K562 (cell line): ENCODE measurements around the gene ATXN10. TPM values are rescaled to one million over a fixed set of nuclear protein-coding genes. Genes with fewer than 3 reads are reported as not detected.

Source experiments
- ATAC-seq: fragments of 200-7000 bp; cut with Tn5 transposase; 3 replicates; pipeline ENCODE4 v1.9.1; 2020; ENCODE audit warnings: moderate library complexity
- BruUV-seq: library from RNA; stranded (reverse); fragments of 400-500 nt; replicated peaks from 2 replicates; lab custom pipeline; 2021; lab: Mats Ljungman, UMichigan
- CTCF ChIA-PET: fragments of 300-600 bp; formaldehyde crosslinking; extraction: SDS; loops from one replicate; lab custom pipeline; 2021; ENCODE audit warnings: low intra/inter-chr PET ratio; lab: Yijun Ruan, JAX
- POLR2A ChIA-PET: fragments of 300-600, 350-650 bp; sonication (Branson Sonifier 250); formaldehyde crosslinking; extraction: SDS; loops from one replicate; lab custom pipeline; 2021; ENCODE audit warnings: antibody characterized with exemption, inconsistent platforms; lab: Yijun Ruan, JAX
- DNase-seq, 4 experiments: peaks; one replicate each; pipeline versions ENCODE4 v3.0.0 to v3.0.0-alpha.2; 2011 to 2018; ENCODE audit warnings: low spot score in 3 of 4, mixed read lengths in 3 of 4; ENCODE audit errors: extremely low read depth in 1 of 4
- FAIRE-seq: peaks from 2 replicates; lab custom pipeline; 2011; peaks lifted over from hg19 to GRCh38; lab: Jason Lieb, UNC
- H2AFZ ChIP-seq: 2 replicates; pipeline ENCODE4 v1.6.0; 2011; ENCODE audit warnings: low read depth, low read length, control low read depth, inconsistent platforms
- H3K27ac ChIP-seq: fragments of 200-600 bp; 3 replicates; pipeline ENCODE4 v1.8.0; 2011; ENCODE audit warnings: low read depth, mild to moderate bottlenecking, control low read depth, inconsistent platforms, low read length, moderate library complexity, mixed read lengths; ENCODE audit errors: extremely low read depth
- H3K27me3 ChIP-seq, 2 experiments: fragments of 300-600 bp in 1 of 2; 2 replicates in 1 of 2; 3 replicates in 1 of 2; pipeline versions ENCODE4 v1.6.0 to v1.8.0; 2011; ENCODE audit warnings: inconsistent platforms in 2 of 2, low read length in 2 of 2, mild to moderate bottlenecking in 1 of 2, mixed read lengths in 1 of 2, moderate library complexity in 1 of 2; ENCODE audit not compliant: control insufficient read depth in 2 of 2, insufficient read depth in 2 of 2
- H3K36me3 ChIP-seq: fragments of 300-600 bp; 3 replicates; pipeline ENCODE4 v1.8.0; 2011; ENCODE audit warnings: mild to moderate bottlenecking, low read length, inconsistent platforms; ENCODE audit not compliant: control insufficient read depth, insufficient read depth
- H3K4me1 ChIP-seq, 2 experiments: fragments of 200-600 bp in 1 of 2; replicated peaks in 1 of 2; 2 replicates in 1 of 2; 3 replicates in 1 of 2; pipeline versions ENCODE4 v1.5.1 to v1.8.0; 2011; ENCODE audit warnings: inconsistent platforms in 2 of 2, low read length in 2 of 2, mild to moderate bottlenecking in 1 of 2, mixed read lengths in 1 of 2, moderate library complexity in 1 of 2; ENCODE audit not compliant: control insufficient read depth in 2 of 2, insufficient read depth in 2 of 2
- H3K4me2 ChIP-seq: 2 replicates; pipeline ENCODE4 v1.6.1; 2011; ENCODE audit warnings: low read length, control low read depth, inconsistent platforms, mixed read lengths; ENCODE audit not compliant: insufficient read depth
- H3K4me3 ChIP-seq: fragments of 200-600 bp; sonication (generic), shearing (Covaris generic); 2 replicates; pipeline ENCODE4 v1.5.1; 2016; ENCODE audit warnings: control low read depth, inconsistent platforms
- H3K79me2 ChIP-seq: fragments of 200-600 bp; 3 replicates; pipeline ENCODE4 v1.8.0; 2011; ENCODE audit warnings: low read length, inconsistent platforms; ENCODE audit not compliant: control insufficient read depth, insufficient read depth
- H3K9ac ChIP-seq, 2 experiments: 2 replicates each; pipeline versions ENCODE4 v1.6.0 to v1.6.1; 2011; ENCODE audit warnings: low read depth in 2 of 2, low read length in 2 of 2, control low read depth in 1 of 2, inconsistent platforms in 1 of 2, mild to moderate bottlenecking in 1 of 2, mixed read lengths in 1 of 2; ENCODE audit not compliant: insufficient read depth in 1 of 2
- H3K9me1 ChIP-seq: one replicate; pipeline ENCODE4 v1.6.0; 2011; ENCODE audit warnings: inconsistent platforms, mild to moderate bottlenecking, low read length, moderate library complexity; ENCODE audit not compliant: control insufficient read depth, insufficient read depth
- H3K9me3 ChIP-seq: replicated peaks from 2 replicates; pipeline ENCODE4 v1.5.1; 2011; ENCODE audit warnings: low read depth, low read length, inconsistent platforms; ENCODE audit not compliant: control insufficient read depth, insufficient read depth
- H4K20me1 ChIP-seq: replicated peaks from 2 replicates; pipeline ENCODE4 v1.6.1; 2011; ENCODE audit warnings: low read length, inconsistent platforms, mixed read lengths; ENCODE audit not compliant: control insufficient read depth, insufficient read depth
- ATF7 ChIP-seq: fragments of 450-650 bp; IDR thresholded peaks from 2 replicates; pipeline ENCODE4 v1.7.1; 2014; ENCODE audit warnings: mild to moderate bottlenecking, moderate library complexity
- BMI1 ChIP-seq: fragments of 150-350 bp; IDR thresholded peaks from 2 replicates; pipeline ENCODE4 v1.6.1; 2014; ENCODE audit warnings: low read length
- E2F1 ChIP-seq: sonication (generic); formaldehyde crosslinking; IDR thresholded peaks from 2 replicates; pipeline ENCODE4 v1.8.1; 2023; ENCODE audit warnings: mild to moderate bottlenecking, missing genetic modification reagents, moderate library complexity
- GTF3C2 ChIP-seq: IDR thresholded peaks from 3 replicates; pipeline ENCODE4 v1.6.1; 2011; ENCODE audit warnings: borderline replicate concordance, mild to moderate bottlenecking, moderate library complexity; ENCODE audit not compliant: insufficient read length; ENCODE audit errors: extremely low read depth
- HDAC3 ChIP-seq: fragments of 450-650 bp; IDR thresholded peaks from 2 replicates; pipeline ENCODE4 v1.6.1; 2018; ENCODE audit warnings: borderline replicate concordance, mild to moderate bottlenecking, moderate library complexity; ENCODE audit not compliant: partially characterized antibody
- MAZ ChIP-seq, 2 experiments: fragments of 450-650 bp in 1 of 2; sonication (generic) in 1 of 2; formaldehyde crosslinking; IDR thresholded peaks in 1 of 2; conservative IDR thresholded peaks in 1 of 2; 2 replicates each; pipeline versions ENCODE4 v1.4.0 to v1.5.0; 2020; ENCODE audit warnings: mild to moderate bottlenecking in 1 of 2, missing genetic modification reagents in 1 of 2
- PHF20 ChIP-seq: fragments of 450-650 bp; IDR thresholded peaks from 2 replicates; pipeline ENCODE4 v1.6.1; 2018; ENCODE audit not compliant: partially characterized antibody
- PML ChIP-seq: IDR thresholded peaks from 2 replicates; pipeline ENCODE4 v1.6.1; 2012; ENCODE audit warnings: low read length, inconsistent platforms
- POU5F1 ChIP-seq: fragments of 150-350 bp; IDR thresholded peaks from 2 replicates; pipeline ENCODE4 v1.6.1; 2014; ENCODE audit warnings: borderline replicate concordance, low read length, low read depth, mild to moderate bottlenecking; ENCODE audit not compliant: partially characterized antibody
- ZNF165 ChIP-seq: fragments of 250-450 bp; sonication (Bioruptor Pico); IDR thresholded peaks from 2 replicates; pipeline ENCODE4 v1.4.0; 2020; ENCODE audit warnings: borderline replicate concordance
- ZNF197 ChIP-seq: fragments of 200-800 bp; sonication (Bioruptor generic); IDR thresholded peaks from 2 replicates; pipeline ENCODE4 v1.6.1; 2016; ENCODE audit warnings: low read depth, missing genetic modification characterization, missing compliant biosample characterization
- WGBS: fragments of 100-300 bp; shearing (Covaris generic); methylation state at CpG from one replicate; pipeline ENCODE4 v1.1.6; 2016; ENCODE audit warnings: low coverage, mixed read lengths; ENCODE audit not compliant: insufficient coverage; ENCODE audit errors: missing lambda C conversion rate; 5-methylcytosine and 5-hydroxymethylcytosine counted together
- in situ Hi-C: fragments of 300-500 bp; cut with MboI; formaldehyde crosslinking; loops from 4 replicates; pipeline ENCODE4 v1.15.0; 2018; ENCODE audit warnings: inconsistent platforms, mixed read lengths
- intact Hi-C: fragments of 100-400 bp; cut with micrococcal nuclease; formaldehyde crosslinking; loops from 2 replicates; pipeline ENCODE4 v1.14.2; 2022
- polyA plus RNA-seq, 8 experiments: library from polyadenylated mRNA; depleted of rRNA in 4 of 8; stranded (reverse) in 5 of 8; unstranded in 3 of 8; fragments of >200 nt; fragmentation: Nextera tagmentation in 2 of 8; fragmentation: Illumina TruSeq in 1 of 8; extraction: Ambion mirVana in 2 of 8; extraction: Trizol in 1 of 8; gene quantifications; 2 replicates each; pipeline versions ENCODE4 v1.2.1 to v1.2.3, GENCODE V29; 2011 to 2014; ENCODE audit warnings: inconsistent platforms in 1 of 8, missing spikeins in 1 of 8
- total RNA-seq, 7 experiments: library from RNA; depleted of rRNA in 6 of 7; stranded (reverse); fragments of >200 nt in 6 of 7; fragmentation: Illumina TruSeq in 2 of 7; extraction: Trizol in 2 of 7; gene quantifications; 2 replicates each; pipeline versions ENCODE4 v1.2.1 to v1.2.3, GENCODE V29; 2011 to 2021; ENCODE audit warnings: low replicate concordance in 1 of 7
- TF ChIP-seq, protein P1 (sequence below): fragments of 250-450 bp; sonication (Bioruptor Pico); IDR thresholded peaks from 2 replicates; pipeline ENCODE4 v1.8.0; 2022; ENCODE audit warnings: moderate library complexity, mild to moderate bottlenecking, inconsistent platforms
- TF ChIP-seq, protein P2 (sequence below): fragments of 450-650 bp; IDR thresholded peaks from 2 replicates; pipeline ENCODE4 v1.6.1; 2016; ENCODE audit warnings: mild to moderate bottlenecking

ATXN10 gene
- total and polyA plus RNA-seq, 9 of the 15 experiments (the other 6 are each of a cell fraction or from before 2014, with no cell fraction given), result 11.5 to 190 (median 33.6) TPM

DNA sequence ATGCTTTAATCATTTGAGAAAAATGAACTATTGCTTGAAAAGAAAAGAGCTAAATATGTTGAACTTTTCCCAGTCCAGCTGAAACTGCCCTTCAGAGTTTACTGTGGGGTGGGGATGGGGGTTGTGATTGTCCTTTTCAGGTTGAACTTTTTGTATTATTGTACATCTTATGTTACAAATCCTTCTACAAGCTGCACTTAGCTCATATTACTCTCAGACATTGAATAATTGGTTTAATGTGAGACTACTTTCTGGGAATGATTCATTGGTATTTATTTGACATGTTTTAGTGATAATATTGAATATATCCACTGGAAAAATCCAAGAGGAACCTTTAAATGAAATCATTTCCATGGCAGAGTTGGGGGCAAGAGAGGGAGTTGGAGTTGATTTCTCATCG, 84.9 kb downstream of the ATXN10 start:
- no peak for FAIRE-seq
- CTCF ChIA-PET, result no interaction called here

More for the DNA sequence above, 84.9 kb downstream of the ATXN10 start:
- intact Hi-C loops, result no loop called here
- H2AFZ ChIP-seq, result no peak overlapping the region
- no peaks in the 10 kb centered on the region; the same call in 1 of the 2 replicates for H3K9me3 ChIP-seq
- TF ChIP-seq MAZ (CRISPR knock-in tag; conservative IDR thresholded peaks at IDR 0.05 in 1 of 2, IDR thresholded peaks at IDR 0.05 in 1 of 2), result no peak
- TF ChIP-seq ZNF165, result no peak
- TF ChIP-seq ZNF197, result no peak
- no peak for TF ChIP-seq ATF7
- TF ChIP-seq HDAC3, result no peak
- TF ChIP-seq PML, result no peak
- TF ChIP-seq PHF20, result no peak
- no peak for TF ChIP-seq GTF3C2
- no peak for TF ChIP-seq POU5F1
- TF ChIP-seq, protein P1, sequence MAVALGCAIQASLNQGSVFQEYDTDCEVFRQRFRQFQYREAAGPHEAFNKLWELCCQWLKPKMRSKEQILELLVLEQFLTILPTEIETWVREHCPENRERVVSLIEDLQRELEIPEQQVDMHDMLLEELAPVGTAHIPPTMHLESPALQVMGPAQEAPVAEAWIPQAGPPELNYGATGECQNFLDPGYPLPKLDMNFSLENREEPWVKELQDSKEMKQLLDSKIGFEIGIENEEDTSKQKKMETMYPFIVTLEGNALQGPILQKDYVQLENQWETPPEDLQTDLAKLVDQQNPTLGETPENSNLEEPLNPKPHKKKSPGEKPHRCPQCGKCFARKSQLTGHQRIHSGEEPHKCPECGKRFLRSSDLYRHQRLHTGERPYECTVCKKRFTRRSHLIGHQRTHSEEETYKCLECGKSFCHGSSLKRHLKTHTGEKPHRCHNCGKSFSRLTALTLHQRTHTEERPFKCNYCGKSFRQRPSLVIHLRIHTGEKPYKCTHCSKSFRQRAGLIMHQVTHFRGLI, result no peak
- TF ChIP-seq, protein P2, sequence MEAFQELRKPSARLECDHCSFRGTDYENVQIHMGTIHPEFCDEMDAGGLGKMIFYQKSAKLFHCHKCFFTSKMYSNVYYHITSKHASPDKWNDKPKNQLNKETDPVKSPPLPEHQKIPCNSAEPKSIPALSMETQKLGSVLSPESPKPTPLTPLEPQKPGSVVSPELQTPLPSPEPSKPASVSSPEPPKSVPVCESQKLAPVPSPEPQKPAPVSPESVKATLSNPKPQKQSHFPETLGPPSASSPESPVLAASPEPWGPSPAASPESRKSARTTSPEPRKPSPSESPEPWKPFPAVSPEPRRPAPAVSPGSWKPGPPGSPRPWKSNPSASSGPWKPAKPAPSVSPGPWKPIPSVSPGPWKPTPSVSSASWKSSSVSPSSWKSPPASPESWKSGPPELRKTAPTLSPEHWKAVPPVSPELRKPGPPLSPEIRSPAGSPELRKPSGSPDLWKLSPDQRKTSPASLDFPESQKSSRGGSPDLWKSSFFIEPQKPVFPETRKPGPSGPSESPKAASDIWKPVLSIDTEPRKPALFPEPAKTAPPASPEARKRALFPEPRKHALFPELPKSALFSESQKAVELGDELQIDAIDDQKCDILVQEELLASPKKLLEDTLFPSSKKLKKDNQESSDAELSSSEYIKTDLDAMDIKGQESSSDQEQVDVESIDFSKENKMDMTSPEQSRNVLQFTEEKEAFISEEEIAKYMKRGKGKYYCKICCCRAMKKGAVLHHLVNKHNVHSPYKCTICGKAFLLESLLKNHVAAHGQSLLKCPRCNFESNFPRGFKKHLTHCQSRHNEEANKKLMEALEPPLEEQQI, result no peak
- TF ChIP-seq E2F1 (CRISPR knock-in tag), result no peak
- TF ChIP-seq BMI1, result no peak
- TF ChIP-seq, all 486 proteins: peak for 0
- Histone ChIP-seq H3K4me3 (no peak overlapping the region), H3K4me2 (no peak overlapping the region), H3K79me2 (no peaks in the 10 kb centered on the region), H3K27me3 (no peaks in the 10 kb centered on the region), H3K36me3 (no peaks in the 10 kb centered on the region), H3K9me1 (no peaks in the 10 kb centered on the region), H4K20me1 (no peaks in the 10 kb centered on the region), H3K4me1 (no peaks in the 10 kb centered on the region; a peak in 1 of 5 replicates), H3K9ac (no peak overlapping the region), H3K27ac (no peak overlapping the region)
- DNase-seq (no peak), ATAC-seq (no peak)
- WGBS, result no CpG with 5 or more reads among the region's 1 CpG
- BruUV-seq, result no TSS peak
- POLR2A ChIA-PET, result no interaction called here
- in situ Hi-C loops, result no loop called here
